Measurements from ENCODE around the gene IFNAR1. TPM values are rescaled to one million over a fixed set of nuclear protein-coding genes. Genes with fewer than 3 reads are reported as not detected.

The IFNAR1 gene
- polyA plus RNA-seq, 3 donors, result 16.8 to 95.3 (median 56.2) TPM

DNA sequence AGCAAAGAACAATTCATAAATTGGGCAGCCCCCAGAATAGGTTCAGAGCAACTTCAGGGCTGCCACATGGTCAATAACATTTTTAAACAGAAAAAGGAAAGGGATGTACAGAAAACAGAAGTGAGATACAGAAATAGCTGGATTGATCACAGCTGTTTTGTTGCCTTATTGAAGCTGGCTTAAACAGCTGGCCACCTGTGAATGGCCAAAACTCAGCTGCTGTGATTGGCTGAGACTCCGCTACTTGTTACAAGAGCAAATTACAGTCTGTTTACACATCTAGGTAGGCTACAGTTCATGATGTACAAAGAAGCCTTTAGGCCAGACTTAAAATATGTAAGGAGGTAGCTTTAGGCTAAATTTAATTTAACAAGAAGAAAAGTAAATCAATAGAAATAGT lies 11.6 kb upstream of the IFNAR1 start:
- H3K27ac Mint-ChIP-seq, result no peak overlapping the region
- no peak overlapping the region for H3K4me3 ChIP-seq (replicated peaks in 1 of 3; ENCODE audit: low read depth in 2 of 3, low read length in 3 of 3)
- no CpG with 5 or more reads among the region's 1 CpG for WGBS (ENCODE audit: insufficient coverage)
- no peak overlapping the region for H3K4me2 ChIP-seq (replicated peaks; ENCODE audit: extremely low read depth, low read length, poor library complexity, severe bottlenecking)
- no peak overlapping the region for H3K27ac ChIP-seq (ENCODE audit: low read depth in 1 of 2, low read length in 2 of 2)
- H3K9ac ChIP-seq (ENCODE audit: insufficient read depth, low read length, poor library complexity, severe bottlenecking), result no peak overlapping the region
- no peak overlapping the region for H3K4me3 Mint-ChIP-seq
- no peaks in the 10 kb centered on the region for H3K79me2 ChIP-seq (ENCODE audit: insufficient read depth, low read length)
- DNase-seq, result no peak
- no peaks in the 10 kb centered on the region for H3K36me3 ChIP-seq (replicated peaks in 1 of 2; ENCODE audit: control insufficient read depth in 1 of 2, insufficient read depth in 2 of 2, low read length in 2 of 2)
- H2AFZ ChIP-seq (ENCODE audit: insufficient read depth, low read depth, low read length, poor library complexity, severe bottlenecking), result no peak overlapping the region
- peaks cover 0 to 1% of the 10 kb centered on the region in 2 donors for H3K36me3 Mint-ChIP-seq
- TF ChIP-seq CTCF (IDR thresholded peaks at IDR 0.05), result no peak
- H3K27me3 ChIP-seq (ENCODE audit: control insufficient read depth in 2 of 2, insufficient read depth in 2 of 2, low read length in 2 of 2), result no peaks in the 10 kb centered on the region
- no peaks in the 10 kb centered on the region for H3K9me3 ChIP-seq (replicated peaks in 1 of 2; ENCODE audit: control insufficient read depth in 1 of 2, insufficient read depth in 1 of 2, low read length in 2 of 2)
- H3K9me3 Mint-ChIP-seq, result peaks cover 0 to 7% (median 4%) of the 10 kb centered on the region in 7 donors
- peaks cover 42% of the 10 kb centered on the region for H3K4me1 Mint-ChIP-seq
- peaks cover 37 to 48% of the 10 kb centered on the region in 2 donors for H3K4me1 ChIP-seq (ENCODE audit: control insufficient read depth in 1 of 2, insufficient read depth in 2 of 2, low read length in 2 of 2)
- no peaks in the 10 kb centered on the region for H4K20me1 ChIP-seq (ENCODE audit: insufficient read depth, low read length)
- intact Hi-C loops (cut with micrococcal nuclease), result no loop called here
- H3K27me3 Mint-ChIP-seq (ENCODE audit: low read depth in 3 of 3), result no peaks in the 10 kb centered on the region

- intact Hi-C loops (cut with micrococcal nuclease), result no loop called here
- no CpG with 5 or more reads among the region's 4 CpGs for WGBS (ENCODE audit: insufficient coverage)
- H3K79me2 ChIP-seq (ENCODE audit: insufficient read depth, low read length), result no peaks in the 10 kb centered on the region
- H3K36me3 ChIP-seq (replicated peaks in 1 of 2; ENCODE audit: control insufficient read depth in 1 of 2, insufficient read depth in 2 of 2, low read length in 2 of 2), result no peaks in the 10 kb centered on the region
- H3K9me3 ChIP-seq (replicated peaks in 1 of 2; ENCODE audit: control insufficient read depth in 1 of 2, insufficient read depth in 1 of 2, low read length in 2 of 2), result no peaks in the 10 kb centered on the region
- no peak for TF ChIP-seq CTCF (IDR thresholded peaks at IDR 0.05)
- H3K9me3 Mint-ChIP-seq, result peaks cover 0 to 7% (median 4%) of the 10 kb centered on the region in 7 donors
- H4K20me1 ChIP-seq (ENCODE audit: insufficient read depth, low read length), result no peaks in the 10 kb centered on the region
- peaks cover 0 to 1% of the 10 kb centered on the region in 2 donors for H3K36me3 Mint-ChIP-seq
- no peaks in the 10 kb centered on the region for H3K27me3 ChIP-seq (ENCODE audit: control insufficient read depth in 2 of 2, insufficient read depth in 2 of 2, low read length in 2 of 2)
- H3K27ac Mint-ChIP-seq, result no peak overlapping the region
- H3K27me3 Mint-ChIP-seq (ENCODE audit: low read depth in 3 of 3), result no peaks in the 10 kb centered on the region
- H3K4me2 ChIP-seq (replicated peaks; ENCODE audit: extremely low read depth, low read length, poor library complexity, severe bottlenecking), result no peak overlapping the region
- H3K27ac ChIP-seq (ENCODE audit: low read depth in 1 of 2, low read length in 2 of 2), result no peak overlapping the region
- DNase-seq, result no peak
- no peak overlapping the region for H3K4me3 ChIP-seq (replicated peaks in 1 of 3; ENCODE audit: low read depth in 2 of 3, low read length in 3 of 3)
- no peak overlapping the region for H2AFZ ChIP-seq (ENCODE audit: insufficient read depth, low read depth, low read length, poor library complexity, severe bottlenecking)
- no peak overlapping the region for H3K4me3 Mint-ChIP-seq
- no peak overlapping the region for H3K9ac ChIP-seq (ENCODE audit: insufficient read depth, low read length, poor library complexity, severe bottlenecking)
- H3K4me1 Mint-ChIP-seq, result peaks cover 39% of the 10 kb centered on the region
- H3K4me1 ChIP-seq (ENCODE audit: control insufficient read depth in 1 of 2, insufficient read depth in 2 of 2, low read length in 2 of 2), result peaks cover 36 to 46% of the 10 kb centered on the region in 2 donors
Measured at GRCh38 chr21:33313611-33314010, 11.2 kb upstream of the IFNAR1 start.
